ENCODE measurements around the gene GINM1.

GINM1 gene

DNA sequence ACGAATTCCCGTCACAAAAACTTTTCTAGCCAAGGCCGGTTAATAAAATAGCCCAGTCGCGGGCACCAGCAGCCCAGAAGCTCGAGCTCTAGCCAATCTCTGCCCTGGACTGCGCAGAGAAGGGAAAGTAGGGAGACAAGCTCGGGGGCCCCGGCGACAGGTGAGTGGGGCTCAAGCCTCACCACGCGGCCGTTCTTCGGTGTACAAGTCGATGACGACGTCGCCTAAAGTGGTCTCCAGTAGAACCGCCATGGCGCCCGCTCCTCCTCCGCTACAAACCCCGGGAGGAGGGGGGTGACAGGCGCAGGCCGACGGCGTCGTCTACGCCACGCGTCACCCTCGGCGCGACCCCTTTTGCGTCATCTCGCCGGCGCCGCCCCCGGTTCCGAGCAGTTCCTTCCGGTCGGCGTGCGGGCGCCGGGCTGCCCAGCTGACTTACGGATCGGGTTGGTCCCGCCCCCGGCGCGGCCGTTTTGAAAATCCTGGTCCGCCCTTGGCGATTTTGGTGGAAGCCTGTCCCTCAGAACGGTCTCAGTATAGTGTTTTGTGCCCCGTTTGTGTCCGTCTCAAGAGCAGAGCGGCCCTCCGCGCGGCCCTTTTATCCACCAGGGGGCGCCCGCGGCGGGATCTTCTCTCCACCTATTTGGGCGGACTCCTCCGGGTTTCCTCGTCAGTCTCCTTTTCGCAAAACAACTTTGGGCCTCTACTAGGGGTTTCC, 20.3 kb upstream of the GINM1 start, which contains the start of gene PPIL4 (continued):
- TF ChIP-seq REST (tag by site-specific recombination; IDR thresholded peaks at IDR 0.05) (peak; percentile 30; the same call in 1 of the 2 replicates), ZNF707 (tag by site-specific recombination; IDR thresholded peaks at IDR 0.05) (no peak), GFI1B (tag by site-specific recombination; IDR thresholded peaks at IDR 0.05) (no peak), ZNF518A (tag by site-specific recombination; conservative IDR thresholded peaks at IDR 0.05; ENCODE audit: low read depth) (peak; percentile 64; the same call in 1 of the 2 replicates), ZNF10 (tag by site-specific recombination; IDR thresholded peaks at IDR 0.05) (peak; percentile 12; the same call in 1 of the 2 replicates), GLI2 (tag by site-specific recombination; IDR thresholded peaks at IDR 0.05; ENCODE audit: borderline replicate concordance, low read depth) (no peak), KLF10 (tag by site-specific recombination; IDR thresholded peaks at IDR 0.05) (peak; percentile 85), ZNF629 (tag by site-specific recombination; IDR thresholded peaks at IDR 0.05) (peak; percentile 98), ZNF701 (tag by site-specific recombination; IDR thresholded peaks at IDR 0.05) (no peak), EGR2 (tag by site-specific recombination; IDR thresholded peaks at IDR 0.05; ENCODE audit: low read depth) (peak; percentile 52), ZFP41 (tag by site-specific recombination; IDR thresholded peaks at IDR 0.05; ENCODE audit: borderline replicate concordance) (no peak), ZBTB17 (tag by site-specific recombination; IDR thresholded peaks at IDR 0.05) (peak; percentile 88), ZNF302 (tag by site-specific recombination; IDR thresholded peaks at IDR 0.05; ENCODE audit: low read depth) (no peak), PATZ1 (tag by site-specific recombination; IDR thresholded peaks at IDR 0.05) (peak; percentile 89), ZNF214 (tag by site-specific recombination; IDR thresholded peaks at IDR 0.05; ENCODE audit: borderline replicate concordance) (no peak), IKZF3 (tag by site-specific recombination; IDR thresholded peaks at IDR 0.05) (peak; percentile 18; the same call in 1 of the 2 replicates), ZNF112 (tag by site-specific recombination; IDR thresholded peaks at IDR 0.05) (no peak), OVOL3 (tag by site-specific recombination; IDR thresholded peaks at IDR 0.05) (peak; percentile 66), ZNF223 (tag by site-specific recombination; IDR thresholded peaks at IDR 0.05) (no peak), ZEB2 (tag by site-specific recombination; IDR thresholded peaks at IDR 0.05) (peak; percentile 100), SP2 (tag by site-specific recombination; IDR thresholded peaks at IDR 0.05) (peak; percentile 95), ZNF510 (tag by site-specific recombination; IDR thresholded peaks at IDR 0.05; ENCODE audit: insufficient replicate concordance) (no peak), GLIS1 (tag by site-specific recombination; IDR thresholded peaks at IDR 0.05) (0 out of 2 replicates have a peak, but pooled peaks have one; percentile 21), ZNF23 (tag by site-specific recombination; IDR thresholded peaks at IDR 0.05; ENCODE audit: borderline replicate concordance) (no peak), ZNF529 (tag by site-specific recombination; IDR thresholded peaks at IDR 0.05; ENCODE audit: insufficient replicate concordance) (no peak), ZNF555 (tag by site-specific recombination; conservative IDR thresholded peaks at IDR 0.05) (no peak)
- TF ChIP-seq, protein P1, sequence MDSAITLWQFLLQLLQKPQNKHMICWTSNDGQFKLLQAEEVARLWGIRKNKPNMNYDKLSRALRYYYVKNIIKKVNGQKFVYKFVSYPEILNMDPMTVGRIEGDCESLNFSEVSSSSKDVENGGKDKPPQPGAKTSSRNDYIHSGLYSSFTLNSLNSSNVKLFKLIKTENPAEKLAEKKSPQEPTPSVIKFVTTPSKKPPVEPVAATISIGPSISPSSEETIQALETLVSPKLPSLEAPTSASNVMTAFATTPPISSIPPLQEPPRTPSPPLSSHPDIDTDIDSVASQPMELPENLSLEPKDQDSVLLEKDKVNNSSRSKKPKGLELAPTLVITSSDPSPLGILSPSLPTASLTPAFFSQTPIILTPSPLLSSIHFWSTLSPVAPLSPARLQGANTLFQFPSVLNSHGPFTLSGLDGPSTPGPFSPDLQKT (IDR thresholded peaks at IDR 0.05; ENCODE audit: borderline replicate concordance, low read depth, low read length): peak; percentile 83; the same call in 1 of the 2 replicates
